HG02610 (cell line): ENCODE data around the gene ATF6.

Experiments
- ATAC-seq: cut with Tn5 transposase; IDR thresholded peaks from one replicate; pipeline ENCODE4 v1.9.1; 2021; ENCODE audit warnings: mild to moderate bottlenecking, moderate library complexity; ENCODE audit not compliant: unreplicated experiment

Gene ATF6

GRCh38 chr1:161879261-161879660 lies 113.1 kb downstream of the ATF6 start:
- no peak for ATAC-seq

GRCh38 chr1:161884475-161884874 lies 118.4 kb downstream of the ATF6 start:
- no peak for ATAC-seq

DNA sequence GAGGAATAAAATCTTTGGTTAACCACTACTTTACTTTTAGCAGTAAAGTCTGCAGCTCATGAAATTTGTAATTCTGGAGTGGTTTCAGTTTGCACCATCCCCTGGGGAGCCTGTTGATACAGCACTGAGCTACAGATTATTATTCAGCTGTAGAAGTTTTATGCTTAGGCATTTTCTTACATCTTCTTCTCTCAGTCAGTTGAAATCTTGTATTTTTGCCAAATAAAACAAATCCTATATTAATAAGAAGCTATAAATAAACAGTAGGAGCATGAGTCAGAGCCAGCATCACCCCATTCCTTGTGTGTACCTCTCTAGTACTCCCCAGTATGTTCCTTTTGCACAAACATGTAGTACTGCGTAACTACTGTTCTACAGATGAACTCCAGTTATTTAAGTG lies 118.9 kb downstream of the ATF6 start:
- no peak for ATAC-seq

DNA sequence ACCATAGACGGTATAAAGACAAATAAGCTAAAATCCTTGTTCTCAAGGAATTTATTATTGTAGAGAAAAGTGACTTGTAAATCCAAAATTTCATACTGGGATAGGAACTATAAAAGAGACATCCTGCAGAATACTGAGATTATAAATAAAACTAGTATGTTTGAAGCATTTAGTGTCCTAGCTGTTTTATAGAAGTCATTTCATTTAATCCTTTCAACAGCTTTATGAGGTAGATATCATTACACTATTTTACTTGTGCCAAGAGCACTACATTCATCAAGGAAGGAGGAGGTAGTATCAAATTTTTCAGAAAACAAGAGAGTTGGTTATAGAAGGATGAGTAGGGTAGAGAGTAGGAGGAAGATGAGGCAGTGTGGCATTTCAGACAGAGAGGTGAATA lies 119.6 kb downstream of the ATF6 start:
- no peak for ATAC-seq

GRCh38 chr1:161886589-161886988 lies 120.5 kb downstream of the ATF6 start:
- no peak for ATAC-seq

- no peak for ATAC-seq
Measured at GRCh38 chr1:161887730-161888287, 121.7 kb downstream of the ATF6 start.

- ATAC-seq, result no peak
Measured at GRCh38 chr1:161890574-161890973, 124.5 kb downstream of the ATF6 start.

GRCh38 chr1:161899091-161899490 lies 133.0 kb downstream of the ATF6 start:
- ATAC-seq, result no peak

DNA sequence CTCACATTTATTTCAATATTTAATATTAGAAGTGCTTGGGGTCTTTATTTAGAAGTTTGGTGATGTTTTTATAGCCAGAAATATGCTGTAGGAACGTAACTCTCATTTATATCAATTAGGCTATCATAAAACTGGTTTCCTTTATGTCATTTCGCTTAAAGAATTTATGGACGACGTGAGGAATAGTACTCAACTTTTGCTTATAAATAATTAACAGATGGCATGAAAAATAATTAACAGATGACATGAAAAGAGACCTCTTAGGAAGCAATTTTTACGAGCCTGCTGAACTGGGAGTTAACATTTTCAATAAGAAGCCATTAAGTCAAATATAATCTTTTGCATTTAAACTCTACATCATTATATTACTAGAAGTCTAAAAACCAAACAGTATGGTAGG lies 134.0 kb downstream of the ATF6 start:
- ATAC-seq, result no peak

GRCh38 chr1:161902182-161902581 lies 136.1 kb downstream of the ATF6 start:
- ATAC-seq, result no peak

DNA sequence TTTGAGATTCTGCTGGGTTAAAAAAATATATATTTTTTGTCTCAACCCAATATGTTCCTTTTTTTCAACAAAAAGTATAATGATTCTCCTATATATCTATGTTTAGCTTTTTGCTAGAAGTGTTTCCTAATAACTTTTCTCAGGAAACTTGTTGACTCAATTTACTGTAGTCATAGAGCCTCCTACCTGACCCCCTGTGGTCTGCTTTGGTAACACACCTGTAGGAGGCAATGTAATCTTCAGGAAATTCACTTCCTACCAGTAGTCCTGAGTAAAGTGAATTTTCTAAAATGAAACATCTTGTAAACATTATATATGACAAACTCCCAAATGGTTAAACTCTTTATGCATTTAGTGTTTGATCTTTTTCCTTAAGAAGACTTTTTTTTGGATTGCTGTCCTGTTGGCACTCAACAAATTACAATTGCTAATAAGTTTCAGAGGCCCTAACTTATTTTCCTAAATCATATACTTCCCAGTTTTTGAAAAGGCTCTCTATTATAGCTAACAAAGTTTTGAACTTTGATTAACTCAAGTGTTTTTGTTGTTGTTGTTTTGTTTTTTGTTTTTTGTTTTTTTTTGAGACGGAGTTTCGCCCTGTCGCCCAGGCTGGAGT lies 139.3 kb downstream of the ATF6 start:
- no peak for ATAC-seq

GRCh38 chr1:161907265-161907664 lies 141.1 kb downstream of the ATF6 start:
- no peak for ATAC-seq

- no peak for ATAC-seq
Measured at GRCh38 chr1:161908264-161908663, 142.1 kb downstream of the ATF6 start.

GRCh38 chr1:161910604-161911003 lies 144.5 kb downstream of the ATF6 start:
- ATAC-seq, result no peak

DNA sequence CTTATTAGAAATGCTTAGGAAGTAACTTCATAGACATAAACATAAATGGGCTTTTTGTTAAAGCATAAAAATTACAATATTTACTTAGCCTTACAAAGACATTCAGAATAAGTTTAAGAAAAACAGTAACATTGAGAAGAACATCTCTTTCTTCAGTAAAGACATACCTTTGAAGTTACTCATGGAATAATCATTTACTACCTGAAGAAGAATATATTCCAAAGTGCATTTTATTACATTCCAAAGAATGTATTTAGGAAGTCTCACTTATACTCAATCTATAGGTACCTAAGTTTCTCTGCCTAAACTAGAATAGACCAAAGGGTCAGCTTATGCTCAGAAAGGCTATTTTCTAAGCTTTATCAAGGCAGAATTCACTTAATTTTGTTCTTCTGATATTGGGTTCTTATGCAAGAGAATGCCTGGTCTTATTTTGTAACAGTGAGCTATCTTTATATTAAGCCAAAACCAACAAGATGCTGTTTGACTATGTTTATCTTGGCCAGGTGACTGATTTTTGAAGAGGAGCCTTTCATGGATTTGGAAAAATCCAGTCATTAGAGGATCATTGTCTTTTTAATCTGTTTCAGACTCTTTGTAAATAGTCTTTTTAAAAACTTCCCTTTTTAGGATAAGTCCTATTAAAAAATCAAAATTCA lies 147.5 kb downstream of the ATF6 start:
- no peak for ATAC-seq

DNA sequence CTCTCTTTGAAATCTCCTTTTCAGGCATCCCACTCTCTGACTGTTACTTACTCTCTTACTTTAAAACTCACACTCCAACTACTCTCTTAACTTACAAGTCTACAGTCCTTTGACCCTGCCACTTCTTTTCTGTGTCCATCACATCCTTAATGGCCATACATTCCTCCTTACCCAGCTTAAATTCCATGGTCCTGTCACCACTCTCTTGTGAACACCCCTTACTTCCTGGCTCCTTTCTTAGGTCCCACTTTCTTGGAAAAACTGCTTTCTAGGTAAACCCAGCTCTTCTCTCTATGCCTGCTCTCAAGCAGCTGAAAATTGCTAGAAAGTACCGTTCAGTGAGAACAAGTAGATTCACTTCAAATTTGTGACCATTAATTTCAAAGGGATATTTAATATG lies 148.5 kb downstream of the ATF6 start:
- no peak for ATAC-seq

GRCh38 chr1:161915051-161915503 lies 149.0 kb downstream of the ATF6 start:
- peak; percentile 90 for ATAC-seq

DNA sequence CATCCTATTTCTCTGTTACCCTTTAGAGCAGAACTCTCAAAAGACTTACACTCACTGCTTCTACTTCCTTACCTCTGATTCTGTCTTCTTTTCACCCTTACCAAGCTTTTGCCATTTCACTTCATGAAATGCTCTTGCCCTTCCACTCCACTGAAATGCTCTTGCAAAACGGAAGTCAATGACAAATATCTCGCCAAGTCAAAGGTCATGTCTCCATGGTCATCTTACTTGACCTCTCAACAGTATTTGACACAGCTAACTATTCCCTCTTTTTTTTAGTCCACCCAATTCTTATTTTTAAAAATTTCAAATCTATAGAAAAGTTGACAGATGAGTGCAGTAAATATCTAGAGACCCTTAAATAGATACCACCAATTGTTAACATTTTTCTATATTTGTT lies 149.9 kb downstream of the ATF6 start:
- no peak for ATAC-seq

- ATAC-seq, result no peak
Measured at GRCh38 chr1:161919229-161919628, 153.1 kb downstream of the ATF6 start.

DNA sequence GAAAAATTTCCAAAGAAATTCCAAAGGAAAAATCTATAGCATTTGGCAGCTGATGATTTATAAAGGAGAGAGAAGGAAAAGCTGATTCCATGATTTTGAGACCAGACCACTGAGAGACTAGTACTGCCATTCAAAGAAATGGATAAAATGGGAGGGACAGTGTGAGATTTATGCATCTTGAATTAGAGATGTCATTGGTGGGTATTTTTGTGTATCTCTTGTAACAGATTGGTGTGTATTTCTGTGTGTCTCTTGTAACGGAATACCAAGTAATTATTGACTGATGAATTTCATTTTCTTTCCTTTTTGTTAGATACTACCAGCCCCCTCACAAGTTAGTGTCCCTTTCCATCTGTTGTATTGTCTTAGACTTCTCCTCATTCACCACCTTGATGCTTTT lies 155.4 kb downstream of the ATF6 start:
- no peak for ATAC-seq

GRCh38 chr1:161921990-161922389 lies 155.9 kb downstream of the ATF6 start:
- ATAC-seq, result no peak

- no peak for ATAC-seq
Measured at GRCh38 chr1:161928056-161928455, 161.9 kb downstream of the ATF6 start.

DNA sequence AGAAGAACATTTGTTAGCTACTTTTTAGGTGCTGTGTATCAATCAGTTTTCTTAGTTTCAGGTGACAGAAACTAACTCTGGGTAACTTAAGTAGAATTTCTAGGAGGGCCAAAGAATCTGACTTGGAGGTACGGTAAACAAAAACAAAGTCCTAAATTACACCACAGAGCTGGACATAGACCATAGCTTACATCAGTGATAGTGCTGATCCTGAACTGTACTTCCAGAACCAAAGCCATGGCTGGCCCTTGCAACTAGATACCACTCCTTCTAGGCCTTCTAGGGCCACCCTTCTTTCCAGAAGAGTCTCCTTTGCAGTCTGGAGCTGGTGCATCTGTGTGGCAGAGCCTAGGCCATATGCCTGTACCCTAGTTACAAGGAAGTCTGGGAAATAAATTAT lies 163.0 kb downstream of the ATF6 start:
- no peak for ATAC-seq
